NCI-H2196 (cell line): ENCODE measurements around the gene MTR.

Source experiments
- DNase-seq: peaks from one replicate; lab custom pipeline; 2025; ENCODE audit not compliant: unreplicated experiment; lab: John Stamatoyannopoulos, UW

Gene MTR

GRCh38 chr1:236948996-236949395 is 153.9 kb downstream of the MTR start:
- DNase-seq: no peak

- no peak for DNase-seq
Observed at GRCh38 chr1:236950365-236950764, 155.3 kb downstream of the MTR start.

GRCh38 chr1:236951672-236952071 is 156.6 kb downstream of the MTR start:
- no peak for DNase-seq

- DNase-seq: no peak
Observed at GRCh38 chr1:236952246-236953003, 157.3 kb downstream of the MTR start.

GRCh38 chr1:236953151-236953700 is 158.1 kb downstream of the MTR start:
- DNase-seq: no peak
